A673 (cell line): ENCODE results near the gene C8G.

Source experiments
- CTCF ChIP-seq: fragments of 300-800, 200-600 bp; sonication (generic); conservative IDR thresholded peaks from 2 replicates; pipeline ENCODE4 v1.5.1; 2017; ENCODE audit warnings: low read depth, mild to moderate bottlenecking, antibody characterized with exemption, low read length, moderate library complexity, mixed read lengths
- EZH2 ChIP-seq: fragments of 200-600 bp; sonication (generic); IDR thresholded peaks from 2 replicates; pipeline ENCODE4 v1.6.1; 2017; ENCODE audit warnings: borderline replicate concordance, low read depth, mild to moderate bottlenecking, mixed read lengths, antibody characterized with exemption, low read length; ENCODE audit not compliant: poor library complexity, severe bottlenecking

GRCh38 chr9:136979769-136980587 lies 34.9 kb downstream of the C8G start:
- TF ChIP-seq CTCF: no peak
- no peak for TF ChIP-seq EZH2
